IMR-90 (cell line): ENCODE results near the gene TUBGCP6. TPM values are rescaled to one million over a fixed set of nuclear protein-coding genes. Genes with fewer than 3 reads are reported as not detected.

ENCODE experiments used
- ATAC-seq: fragments of 200-7000 bp; cut with Tn5 transposase; 2 replicates; pipeline ENCODE4 v1.9.1; 2020; ENCODE audit warnings: low read depth, mild to moderate bottlenecking, moderate library complexity
- BruUV-seq: library from RNA; stranded (reverse); fragments of 400-500 nt; replicated peaks from 2 replicates; lab custom pipeline; 2021; lab: Mats Ljungman, UMichigan
- CTCF ChIA-PET: fragments of 300-600 bp; formaldehyde crosslinking; extraction: SDS; loops from one replicate; lab custom pipeline; 2021; ENCODE audit warnings: antibody characterized with exemption; lab: Yijun Ruan, JAX
- POLR2A ChIA-PET: fragments of 300-600 bp; sonication (Branson Sonifier 250); formaldehyde crosslinking; loops from one replicate; lab custom pipeline; 2022; ENCODE audit warnings: antibody characterized with exemption; ENCODE audit not compliant: unreplicated experiment; lab: Charles Lee
- DNase-seq: peaks from one replicate; pipeline ENCODE4 v3.0.0; 2013
- H2AFZ ChIP-seq: replicated peaks from 2 replicates; pipeline ENCODE3; 2013; ENCODE audit warnings: low read length, mild to moderate bottlenecking; ENCODE audit not compliant: poor library complexity
- H2AK5ac ChIP-seq: 2 replicates; pipeline ENCODE4 v1.6.1; 2013; ENCODE audit warnings: low read depth, low read length, inconsistent platforms
- H2AK9ac ChIP-seq: replicated peaks from 2 replicates; pipeline ENCODE3; 2013; ENCODE audit warnings: mild to moderate bottlenecking, low read depth, low read length, moderate library complexity; ENCODE audit not compliant: poor library complexity
- H2BK120ac ChIP-seq: 2 replicates; pipeline ENCODE4 v1.6.1; 2013; ENCODE audit warnings: low read depth, low read length, inconsistent platforms
- H2BK15ac ChIP-seq: 3 replicates; pipeline ENCODE4 v1.6.1; 2013; ENCODE audit warnings: low read depth, low read length, inconsistent platforms
- H2BK20ac ChIP-seq: 2 replicates; pipeline ENCODE4 v1.6.1; 2013; ENCODE audit warnings: low read depth, mild to moderate bottlenecking, inconsistent platforms, low read length, moderate library complexity
- H2BK5ac ChIP-seq: 2 replicates; pipeline ENCODE4 v1.6.1; 2013; ENCODE audit warnings: mild to moderate bottlenecking, low read depth, low read length, inconsistent platforms; ENCODE audit not compliant: poor library complexity, severe bottlenecking
- H3K14ac ChIP-seq: replicated peaks from 2 replicates; pipeline ENCODE4 v1.6.1; 2013; ENCODE audit warnings: low read depth, low read length, inconsistent platforms
- H3K18ac ChIP-seq: 2 replicates; pipeline ENCODE4 v1.6.1; 2013; ENCODE audit warnings: low read depth, low read length, control low read depth
- H3K23ac ChIP-seq: 2 replicates; pipeline ENCODE4 v1.6.1; 2013; ENCODE audit warnings: low read depth, low read length, inconsistent platforms
- H3K27ac ChIP-seq: 2 replicates; pipeline ENCODE4 v1.5.1; 2013; ENCODE audit warnings: mild to moderate bottlenecking, control low read depth, low read length; ENCODE audit not compliant: insufficient read depth
- H3K27me3 ChIP-seq: 2 replicates; pipeline ENCODE4 v1.6.1; 2013; ENCODE audit warnings: low read length; ENCODE audit not compliant: control insufficient read depth, insufficient read depth
- H3K36me3 ChIP-seq: 2 replicates; pipeline ENCODE4 v1.6.1; 2013; ENCODE audit warnings: low read length, mixed read lengths; ENCODE audit not compliant: control insufficient read depth, insufficient read depth
- H3K4ac ChIP-seq: 2 replicates; pipeline ENCODE4 v1.6.1; 2013; ENCODE audit warnings: low read depth, low read length, inconsistent platforms
- H3K4me1 ChIP-seq: 2 replicates; pipeline ENCODE4 v1.6.1; 2013; ENCODE audit warnings: low read length, mixed read lengths; ENCODE audit not compliant: control insufficient read depth, insufficient read depth
- H3K4me2 ChIP-seq: 2 replicates; pipeline ENCODE4 v1.6.1; 2013; ENCODE audit warnings: low read depth, mild to moderate bottlenecking, control low read depth, low read length, moderate library complexity
- H3K4me3 ChIP-seq: 2 replicates; pipeline ENCODE4 v1.5.1; 2013; ENCODE audit warnings: low read depth, mild to moderate bottlenecking, control low read depth, low read length, moderate library complexity; ENCODE audit not compliant: insufficient read depth
- H3K56ac ChIP-seq: 2 replicates; pipeline ENCODE4 v1.6.1; 2013; ENCODE audit warnings: low read length, inconsistent platforms; ENCODE audit not compliant: insufficient read depth; ENCODE audit errors: extremely low read depth
- H3K79me1 ChIP-seq, 2 experiments: 2 replicates each; pipeline ENCODE4 v1.6.1; 2013; ENCODE audit warnings: low read length in 2 of 2, inconsistent platforms in 1 of 2, low read depth in 1 of 2
- H3K9ac ChIP-seq: 2 replicates; pipeline ENCODE4 v1.6.1; 2013; ENCODE audit warnings: low read depth, low read length, control low read depth
- H3K9me1 ChIP-seq: 2 replicates; pipeline ENCODE4 v1.6.1; 2013; ENCODE audit warnings: low read length, inconsistent platforms; ENCODE audit not compliant: insufficient read depth
- H3K9me3 ChIP-seq: 2 replicates; pipeline ENCODE4 v1.6.1; 2013; ENCODE audit warnings: low read length; ENCODE audit not compliant: control insufficient read depth, insufficient read depth
- H4K20me1 ChIP-seq: 2 replicates; pipeline ENCODE4 v1.6.1; 2013; ENCODE audit warnings: low read length, inconsistent platforms; ENCODE audit not compliant: insufficient read depth
- H4K5ac ChIP-seq: 2 replicates; pipeline ENCODE4 v1.6.1; 2013; ENCODE audit warnings: mild to moderate bottlenecking, low read depth, low read length, control low read depth
- H4K8ac ChIP-seq, 2 experiments: 2 replicates each; pipeline ENCODE4 v1.6.1; 2013; ENCODE audit warnings: low read depth in 2 of 2, low read length in 2 of 2, control low read depth in 1 of 2, inconsistent platforms in 1 of 2
- H4K91ac ChIP-seq: 2 replicates; pipeline ENCODE4 v1.6.1; 2013; ENCODE audit warnings: low read depth, low read length, inconsistent platforms; ENCODE audit not compliant: insufficient read depth
- CHD1 ChIP-seq: IDR thresholded peaks from 2 replicates; pipeline ENCODE4 v1.6.1; 2012; ENCODE audit warnings: low read depth, low read length, improper control_type of control experiment
- MAFK ChIP-seq: IDR thresholded peaks from 2 replicates; pipeline ENCODE4 v1.6.1; 2012; ENCODE audit warnings: low read depth, low read length, improper control_type of control experiment
- MAZ ChIP-seq: IDR thresholded peaks from 2 replicates; pipeline ENCODE4 v1.6.1; 2012; ENCODE audit warnings: low read depth, mild to moderate bottlenecking, low read length, improper control_type of control experiment, moderate library complexity, borderline replicate concordance
- POLR2A ChIP-seq: IDR thresholded peaks from 2 replicates; pipeline ENCODE4 v1.6.1; 2012; ENCODE audit warnings: mild to moderate bottlenecking, low read depth, low read length
- RAD21 ChIP-seq: IDR thresholded peaks from 2 replicates; pipeline ENCODE4 v1.6.1; 2012; ENCODE audit warnings: low read length, improper control_type of control experiment
- WGBS, 2 experiments: methylation state at CpG; one replicate each; pipeline versions ENCODE4 v1.1.5 to v1.1.7; 2013; ENCODE audit warnings: missing lambda C conversion rate in 2 of 2; ENCODE audit not compliant: insufficient read length in 1 of 2; ENCODE audit errors: extremely low coverage in 2 of 2; 5-methylcytosine and 5-hydroxymethylcytosine counted together
- dilution Hi-C: fragments of 300-500 bp; cut with HindIII; formaldehyde crosslinking; loops from one replicate; pipeline ENCODE4 v1.14.3; 2018; ENCODE audit warnings: low sequenced_read_pairs; ENCODE audit not compliant: unreplicated experiment
- in situ Hi-C: fragments of 300-500 bp; cut with MboI; formaldehyde crosslinking; loops from 3 replicates; pipeline ENCODE4 v1.14.3; 2019; ENCODE audit warnings: low sequenced_read_pairs, inconsistent platforms, mixed read lengths
- intact Hi-C: fragments of 100-400 bp; cut with micrococcal nuclease; formaldehyde crosslinking; loops from 2 replicates; pipeline ENCODE4 v1.10.0; 2022
- polyA plus RNA-seq, 3 experiments: library from polyadenylated mRNA; depleted of rRNA; stranded (reverse); fragments of >200 nt; gene quantifications; 2 replicates each; pipeline ENCODE4 v1.2.3, GENCODE V29; 2012; ENCODE audit warnings: low replicate concordance in 1 of 3
- total RNA-seq: library from RNA; depleted of rRNA; stranded (reverse); fragments of >200 nt; gene quantifications from 2 replicates; pipeline ENCODE4 v1.2.3, GENCODE V29; 2012
- TF ChIP-seq, protein P1 (sequence below): fragments of 150-350 bp; IDR thresholded peaks from 2 replicates; pipeline ENCODE4 v1.6.1; 2017; ENCODE audit warnings: mild to moderate bottlenecking, antibody characterized with exemption, low read length, low read depth
- TF ChIP-seq, protein P2 (sequence below): fragments of 150-350 bp; IDR thresholded peaks from 2 replicates; pipeline ENCODE4 v1.6.1; 2016; ENCODE audit warnings: low read depth, mild to moderate bottlenecking, low read length, moderate library complexity, borderline replicate concordance
- TF ChIP-seq, protein P3 (sequence below): conservative IDR thresholded peaks from 2 replicates; pipeline ENCODE4 v1.5.1; 2012; ENCODE audit warnings: mild to moderate bottlenecking, low read depth, low read length, improper control_type of control experiment

Gene TUBGCP6
- total and polyA plus RNA-seq, 2 of the 4 experiments (the other 2 are of a cell fraction): 10.8 to 28.6 TPM

DNA sequence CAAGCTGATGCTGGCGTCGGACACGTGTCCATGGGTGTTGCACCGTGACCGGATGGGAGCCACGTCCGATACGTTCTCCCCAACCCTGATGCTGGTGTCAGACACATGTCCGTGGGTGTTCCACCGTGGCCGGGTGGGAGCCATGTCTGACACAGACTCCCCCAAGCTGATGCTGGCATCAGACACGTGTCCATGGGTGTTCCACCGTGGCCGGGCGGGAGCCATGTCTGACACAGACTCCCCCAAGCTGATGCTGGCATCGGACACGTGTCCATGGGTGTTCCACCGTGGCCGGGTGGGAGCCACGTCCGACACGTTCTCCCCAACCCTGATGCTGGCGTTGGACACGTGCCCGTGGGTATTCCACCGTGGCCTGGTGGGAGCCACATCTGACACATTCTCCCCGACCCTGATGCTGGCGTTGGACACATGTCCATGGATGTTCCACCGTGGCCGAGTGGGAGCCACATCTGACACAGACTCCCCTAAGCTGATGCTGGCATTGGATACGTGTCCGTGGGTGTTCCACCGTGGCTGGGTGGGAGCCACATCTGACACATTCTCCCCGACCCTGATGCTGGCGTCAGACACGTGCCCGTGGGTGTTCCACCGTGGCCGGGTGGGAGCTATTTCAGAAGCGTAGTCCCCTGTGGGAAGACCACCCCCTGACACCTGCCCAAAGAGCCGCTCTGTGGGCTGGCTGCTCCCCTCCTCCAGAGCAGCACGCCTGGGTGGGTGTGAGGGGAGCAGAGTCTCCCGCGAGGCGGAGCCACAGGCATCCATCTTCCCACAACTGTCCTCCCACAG is 24.0 kb downstream of the TUBGCP6 start:
- Histone ChIP-seq H4K8ac (no peak overlapping the region), H3K9me3 (no peaks in the 10 kb centered on the region), H3K56ac (no peak overlapping the region), H3K18ac (no peak overlapping the region), H4K91ac (no peak overlapping the region), H2AK9ac (no peak overlapping the region), H3K9ac (no peak overlapping the region), H2BK15ac (no peak overlapping the region), H3K79me1 (peaks cover 6 to 13% of the 10 kb centered on the region in 2 experiments; a peak in 2 of 4 replicates), H3K4ac (no peak overlapping the region), H3K27me3 (no peaks in the 10 kb centered on the region), H3K4me1 (no peaks in the 10 kb centered on the region), H2BK5ac (no peak overlapping the region), H2BK20ac (no peak overlapping the region), H3K9me1 (peaks cover 3% of the 10 kb centered on the region; the same call in 1 of the 2 replicates), H2BK120ac (no peak overlapping the region), H3K4me2 (no peak overlapping the region), H2AFZ (no peak overlapping the region), H3K27ac (no peak overlapping the region), H4K5ac (no peak overlapping the region), H3K14ac (no peak overlapping the region), H4K20me1 (peaks cover 26% of the 10 kb centered on the region), H3K36me3 (peaks cover 83% of the 10 kb centered on the region), H3K23ac (no peak overlapping the region), H2AK5ac (no peak overlapping the region), H3K4me3 (no peak overlapping the region)
- WGBS, 2 experiments: 97% methylated on average over 29 of the region's 45 CpGs; no CpG with 5 or more reads in 1 of the 2 experiments
- TF ChIP-seq RAD21: no peak
- TF ChIP-seq, protein P1, sequence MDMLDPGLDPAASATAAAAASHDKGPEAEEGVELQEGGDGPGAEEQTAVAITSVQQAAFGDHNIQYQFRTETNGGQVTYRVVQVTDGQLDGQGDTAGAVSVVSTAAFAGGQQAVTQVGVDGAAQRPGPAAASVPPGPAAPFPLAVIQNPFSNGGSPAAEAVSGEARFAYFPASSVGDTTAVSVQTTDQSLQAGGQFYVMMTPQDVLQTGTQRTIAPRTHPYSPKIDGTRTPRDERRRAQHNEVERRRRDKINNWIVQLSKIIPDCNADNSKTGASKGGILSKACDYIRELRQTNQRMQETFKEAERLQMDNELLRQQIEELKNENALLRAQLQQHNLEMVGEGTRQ: no peak
- no peak for TF ChIP-seq MAFK
- TF ChIP-seq POLR2A: no peak
- TF ChIP-seq CHD1: no peak
- TF ChIP-seq, protein P2, sequence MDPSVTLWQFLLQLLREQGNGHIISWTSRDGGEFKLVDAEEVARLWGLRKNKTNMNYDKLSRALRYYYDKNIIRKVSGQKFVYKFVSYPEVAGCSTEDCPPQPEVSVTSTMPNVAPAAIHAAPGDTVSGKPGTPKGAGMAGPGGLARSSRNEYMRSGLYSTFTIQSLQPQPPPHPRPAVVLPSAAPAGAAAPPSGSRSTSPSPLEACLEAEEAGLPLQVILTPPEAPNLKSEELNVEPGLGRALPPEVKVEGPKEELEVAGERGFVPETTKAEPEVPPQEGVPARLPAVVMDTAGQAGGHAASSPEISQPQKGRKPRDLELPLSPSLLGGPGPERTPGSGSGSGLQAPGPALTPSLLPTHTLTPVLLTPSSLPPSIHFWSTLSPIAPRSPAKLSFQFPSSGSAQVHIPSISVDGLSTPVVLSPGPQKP: no peak
- no peak for TF ChIP-seq MAZ
- TF ChIP-seq, protein P3, sequence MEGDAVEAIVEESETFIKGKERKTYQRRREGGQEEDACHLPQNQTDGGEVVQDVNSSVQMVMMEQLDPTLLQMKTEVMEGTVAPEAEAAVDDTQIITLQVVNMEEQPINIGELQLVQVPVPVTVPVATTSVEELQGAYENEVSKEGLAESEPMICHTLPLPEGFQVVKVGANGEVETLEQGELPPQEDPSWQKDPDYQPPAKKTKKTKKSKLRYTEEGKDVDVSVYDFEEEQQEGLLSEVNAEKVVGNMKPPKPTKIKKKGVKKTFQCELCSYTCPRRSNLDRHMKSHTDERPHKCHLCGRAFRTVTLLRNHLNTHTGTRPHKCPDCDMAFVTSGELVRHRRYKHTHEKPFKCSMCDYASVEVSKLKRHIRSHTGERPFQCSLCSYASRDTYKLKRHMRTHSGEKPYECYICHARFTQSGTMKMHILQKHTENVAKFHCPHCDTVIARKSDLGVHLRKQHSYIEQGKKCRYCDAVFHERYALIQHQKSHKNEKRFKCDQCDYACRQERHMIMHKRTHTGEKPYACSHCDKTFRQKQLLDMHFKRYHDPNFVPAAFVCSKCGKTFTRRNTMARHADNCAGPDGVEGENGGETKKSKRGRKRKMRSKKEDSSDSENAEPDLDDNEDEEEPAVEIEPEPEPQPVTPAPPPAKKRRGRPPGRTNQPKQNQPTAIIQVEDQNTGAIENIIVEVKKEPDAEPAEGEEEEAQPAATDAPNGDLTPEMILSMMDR: no peak
- BruUV-seq: no TSS peak
- ChIA-PET POLR2A (no interaction called here), CTCF (no interaction called here)
- DNase-seq (no peak), ATAC-seq (no peak)
- in situ Hi-C loops (loop anchor here (25.0 kb wide), 1 partner anchor 409 kb away; no protein-coding TSS in a partner anchor), intact Hi-C loops (no loop called here), dilution Hi-C loops (no loop called here)
